Esophagus (tissue), 2 donors: Measurements from ENCODE around the gene PWWP2B. TPM values are rescaled to one million over a fixed set of nuclear protein-coding genes. Genes with fewer than 3 reads are reported as not detected.

Experiments used
- H3K27ac ChIP-seq, 2 donors: one replicate each; pipeline ENCODE4 v1.5.1; 2013; ENCODE audit warnings: low read depth in 2 of 2, mild to moderate bottlenecking in 2 of 2, inconsistent platforms in 1 of 2, low read length in 1 of 2, moderate library complexity in 1 of 2
- H3K27me3 ChIP-seq, 2 donors: one replicate each; pipeline ENCODE4 v1.6.1; 2013; ENCODE audit warnings: low read length in 2 of 2, control low read depth in 1 of 2, mild to moderate bottlenecking in 1 of 2; ENCODE audit not compliant: insufficient read depth in 2 of 2, control insufficient read depth in 1 of 2
- H3K36me3 ChIP-seq, 2 donors: one replicate each; pipeline ENCODE4 v1.6.1; 2013; ENCODE audit warnings: low read length in 1 of 2; ENCODE audit not compliant: control insufficient read depth in 2 of 2, insufficient read depth in 2 of 2
- H3K4me1 ChIP-seq, 2 donors: one replicate each; pipeline ENCODE4 v1.6.1; 2013; ENCODE audit warnings: low read length in 1 of 2; ENCODE audit not compliant: control insufficient read depth in 2 of 2, insufficient read depth in 2 of 2
- H3K4me3 ChIP-seq, 2 donors: one replicate each; pipeline ENCODE4 v1.5.1; 2013; ENCODE audit warnings: low read length in 2 of 2, mild to moderate bottlenecking in 2 of 2, low read depth in 1 of 2, moderate library complexity in 1 of 2
- H3K9me3 ChIP-seq, 2 donors: one replicate each; pipeline ENCODE4 v1.6.1; 2013; ENCODE audit warnings: mild to moderate bottlenecking in 2 of 2, low read depth in 1 of 2, low read length in 1 of 2, moderate library complexity in 1 of 2; ENCODE audit not compliant: control insufficient read depth in 2 of 2, insufficient read depth in 1 of 2
- WGBS, 2 donors: extraction: QIAGEN DNeasy Blood & Tissue Kit; methylation state at CpG; one replicate each; pipeline ENCODE4 v1.1.7; 2013; 5-methylcytosine and 5-hydroxymethylcytosine counted together
- polyA plus RNA-seq, 2 donors: library from polyadenylated mRNA; stranded (reverse); fragments of 200-250 nt; gene quantifications; one replicate each; pipeline ENCODE4 v1.2.3, GENCODE V29; 2013
- donor health status: healthy with polysubstance abuse.
- donor health status: Bipolar disorder and iron deficiency.

PWWP2B gene
- polyA plus RNA-seq, 2 donors, result 17.6 to 33.4 TPM

GRCh38 chr10:132370426-132371340, 26.3 kb upstream of the PWWP2B start:
- WGBS, 2 donors, result 95 to 96% methylated on average over 31 of the region's 31 CpGs
- H3K4me1 ChIP-seq, result no peaks in the 10 kb centered on the region
- H3K4me3 ChIP-seq, result no peak overlapping the region
- H3K27me3 ChIP-seq, result no peaks in the 10 kb centered on the region
- H3K9me3 ChIP-seq, result no peaks in the 10 kb centered on the region
- H3K27ac ChIP-seq, result no peak overlapping the region
- H3K36me3 ChIP-seq, result peaks cover 3 to 8% of the 10 kb centered on the region in 2 donors

GRCh38 chr10:132371641-132372081, 25.3 kb upstream of the PWWP2B start:
- H3K27ac ChIP-seq, result no peak overlapping the region
- H3K9me3 ChIP-seq, result no peaks in the 10 kb centered on the region
- no peaks in the 10 kb centered on the region for H3K27me3 ChIP-seq
- H3K36me3 ChIP-seq, result peaks cover under 1 to 2% of the 10 kb centered on the region in 2 donors
- H3K4me1 ChIP-seq, result no peaks in the 10 kb centered on the region
- no peak overlapping the region for H3K4me3 ChIP-seq
- WGBS, 2 donors, result 79 to 82% methylated on average over 9 of the region's 9 CpGs

- whole genome bisulfite sequencing, 2 donors, result 90 to 94% methylated on average over 16 of the region's 16 CpGs
- Histone ChIP-seq H3K9me3 (no peaks in the 10 kb centered on the region), H3K27ac (no peak overlapping the region), H3K36me3 (no peaks in the 10 kb centered on the region), H3K27me3 (no peaks in the 10 kb centered on the region), H3K4me1 (no peaks in the 10 kb centered on the region), H3K4me3 (no peak overlapping the region)
Measured at GRCh38 chr10:132372516-132373095, 24.4 kb upstream of the PWWP2B start.

- Histone ChIP-seq H3K4me1 (no peaks in the 10 kb centered on the region), H3K4me3 (no peak overlapping the region), H3K36me3 (no peaks in the 10 kb centered on the region), H3K27ac (no peak overlapping the region), H3K9me3 (peaks cover 0 to 1% of the 10 kb centered on the region in 2 donors), H3K27me3 (no peaks in the 10 kb centered on the region)
- WGBS, 2 donors, result 79 to 82% methylated on average over 25 of the region's 25 CpGs
Measured at GRCh38 chr10:132373241-132373955, 23.6 kb upstream of the PWWP2B start.

GRCh38 chr10:132374176-132374575, 22.8 kb upstream of the PWWP2B start:
- no peaks in the 10 kb centered on the region for H3K36me3 ChIP-seq
- no peaks in the 10 kb centered on the region for H3K27me3 ChIP-seq
- WGBS, 2 donors, result 83 to 91% methylated on average over 7 to 8 of the region's 8 CpGs
- H3K4me3 ChIP-seq, result no peak overlapping the region
- H3K9me3 ChIP-seq, result peaks cover 0 to 2% of the 10 kb centered on the region in 2 donors
- no peak overlapping the region for H3K27ac ChIP-seq
- H3K4me1 ChIP-seq, result no peaks in the 10 kb centered on the region

GRCh38 chr10:132374612-132375011, 22.4 kb upstream of the PWWP2B start:
- Histone ChIP-seq H3K4me3 (no peak overlapping the region), H3K27me3 (no peaks in the 10 kb centered on the region), H3K9me3 (peaks cover 0 to 2% of the 10 kb centered on the region in 2 donors), H3K36me3 (no peaks in the 10 kb centered on the region), H3K4me1 (no peaks in the 10 kb centered on the region), H3K27ac (no peak overlapping the region)
- WGBS, 2 donors, result 87 to 91% methylated on average over 14 of the region's 14 CpGs

GRCh38 chr10:132375116-132375794, 21.7 kb upstream of the PWWP2B start:
- 79 to 81% methylated on average over 25 to 26 of the region's 26 CpGs for WGBS, 2 donors
- no peak overlapping the region for H3K27ac ChIP-seq
- H3K4me1 ChIP-seq, result no peaks in the 10 kb centered on the region
- no peaks in the 10 kb centered on the region for H3K36me3 ChIP-seq
- no peak overlapping the region for H3K4me3 ChIP-seq
- peaks cover 0 to 2% of the 10 kb centered on the region in 2 donors for H3K9me3 ChIP-seq
- no peaks in the 10 kb centered on the region for H3K27me3 ChIP-seq

GRCh38 chr10:132375795-132376297, 21.2 kb upstream of the PWWP2B start:
- Histone ChIP-seq H3K27me3 (no peaks in the 10 kb centered on the region), H3K36me3 (no peaks in the 10 kb centered on the region), H3K27ac (no peak overlapping the region), H3K4me1 (no peaks in the 10 kb centered on the region), H3K9me3 (peaks cover 0 to 2% of the 10 kb centered on the region in 2 donors), H3K4me3 (no peak overlapping the region)
- WGBS, 2 donors, result 77 to 82% methylated on average over 4 of the region's 4 CpGs

GRCh38 chr10:132376394-132376851, 20.6 kb upstream of the PWWP2B start:
- no peaks in the 10 kb centered on the region for H3K36me3 ChIP-seq
- H3K27me3 ChIP-seq, result no peaks in the 10 kb centered on the region
- no peak overlapping the region for H3K27ac ChIP-seq
- no peaks in the 10 kb centered on the region for H3K4me1 ChIP-seq
- H3K4me3 ChIP-seq, result no peak overlapping the region
- H3K9me3 ChIP-seq, result peaks cover 0 to 2% of the 10 kb centered on the region in 2 donors
- 78 to 83% methylated on average over 15 of the region's 15 CpGs for WGBS, 2 donors
